IMR-90 (cell line): ENCODE measurements around the gene MRPL17. TPM values are rescaled to one million over a fixed set of nuclear protein-coding genes. Genes with fewer than 3 reads are reported as not detected.

Experiments used
- ATAC-seq: fragments of 200-7000 bp; cut with Tn5 transposase; 2 replicates; pipeline ENCODE4 v1.9.1; 2020; ENCODE audit warnings: low read depth, mild to moderate bottlenecking, moderate library complexity
- BruUV-seq: library from RNA; stranded (reverse); fragments of 400-500 nt; replicated peaks from 2 replicates; lab custom pipeline; 2021; lab: Mats Ljungman, UMichigan
- CTCF ChIA-PET: fragments of 300-600 bp; formaldehyde crosslinking; extraction: SDS; loops from one replicate; lab custom pipeline; 2021; ENCODE audit warnings: antibody characterized with exemption; lab: Yijun Ruan, JAX
- POLR2A ChIA-PET: fragments of 300-600 bp; sonication (Branson Sonifier 250); formaldehyde crosslinking; loops from one replicate; lab custom pipeline; 2022; ENCODE audit warnings: antibody characterized with exemption; ENCODE audit not compliant: unreplicated experiment; lab: Charles Lee
- DNase-seq: peaks from one replicate; pipeline ENCODE4 v3.0.0; 2013
- H2AFZ ChIP-seq: replicated peaks from 2 replicates; pipeline ENCODE3; 2013; ENCODE audit warnings: low read length, mild to moderate bottlenecking; ENCODE audit not compliant: poor library complexity
- H2AK5ac ChIP-seq: 2 replicates; pipeline ENCODE4 v1.6.1; 2013; ENCODE audit warnings: low read depth, low read length, inconsistent platforms
- H2AK9ac ChIP-seq: replicated peaks from 2 replicates; pipeline ENCODE3; 2013; ENCODE audit warnings: mild to moderate bottlenecking, low read depth, low read length, moderate library complexity; ENCODE audit not compliant: poor library complexity
- H2BK120ac ChIP-seq: 2 replicates; pipeline ENCODE4 v1.6.1; 2013; ENCODE audit warnings: low read depth, low read length, inconsistent platforms
- H2BK15ac ChIP-seq: 3 replicates; pipeline ENCODE4 v1.6.1; 2013; ENCODE audit warnings: low read depth, low read length, inconsistent platforms
- H2BK20ac ChIP-seq: 2 replicates; pipeline ENCODE4 v1.6.1; 2013; ENCODE audit warnings: low read depth, mild to moderate bottlenecking, inconsistent platforms, low read length, moderate library complexity
- H2BK5ac ChIP-seq: 2 replicates; pipeline ENCODE4 v1.6.1; 2013; ENCODE audit warnings: mild to moderate bottlenecking, low read depth, low read length, inconsistent platforms; ENCODE audit not compliant: poor library complexity, severe bottlenecking
- H3K14ac ChIP-seq: replicated peaks from 2 replicates; pipeline ENCODE4 v1.6.1; 2013; ENCODE audit warnings: low read depth, low read length, inconsistent platforms
- H3K18ac ChIP-seq: 2 replicates; pipeline ENCODE4 v1.6.1; 2013; ENCODE audit warnings: low read depth, low read length, control low read depth
- H3K23ac ChIP-seq: 2 replicates; pipeline ENCODE4 v1.6.1; 2013; ENCODE audit warnings: low read depth, low read length, inconsistent platforms
- H3K27ac ChIP-seq: 2 replicates; pipeline ENCODE4 v1.5.1; 2013; ENCODE audit warnings: mild to moderate bottlenecking, control low read depth, low read length; ENCODE audit not compliant: insufficient read depth
- H3K27me3 ChIP-seq: 2 replicates; pipeline ENCODE4 v1.6.1; 2013; ENCODE audit warnings: low read length; ENCODE audit not compliant: control insufficient read depth, insufficient read depth
- H3K36me3 ChIP-seq: 2 replicates; pipeline ENCODE4 v1.6.1; 2013; ENCODE audit warnings: low read length, mixed read lengths; ENCODE audit not compliant: control insufficient read depth, insufficient read depth
- H3K4ac ChIP-seq: 2 replicates; pipeline ENCODE4 v1.6.1; 2013; ENCODE audit warnings: low read depth, low read length, inconsistent platforms
- H3K4me1 ChIP-seq: 2 replicates; pipeline ENCODE4 v1.6.1; 2013; ENCODE audit warnings: low read length, mixed read lengths; ENCODE audit not compliant: control insufficient read depth, insufficient read depth
- H3K4me2 ChIP-seq: 2 replicates; pipeline ENCODE4 v1.6.1; 2013; ENCODE audit warnings: low read depth, mild to moderate bottlenecking, control low read depth, low read length, moderate library complexity
- H3K4me3 ChIP-seq: 2 replicates; pipeline ENCODE4 v1.5.1; 2013; ENCODE audit warnings: low read depth, mild to moderate bottlenecking, control low read depth, low read length, moderate library complexity; ENCODE audit not compliant: insufficient read depth
- H3K56ac ChIP-seq: 2 replicates; pipeline ENCODE4 v1.6.1; 2013; ENCODE audit warnings: low read length, inconsistent platforms; ENCODE audit not compliant: insufficient read depth; ENCODE audit errors: extremely low read depth
- H3K79me1 ChIP-seq, 2 experiments: 2 replicates each; pipeline ENCODE4 v1.6.1; 2013; ENCODE audit warnings: low read length in 2 of 2, inconsistent platforms in 1 of 2, low read depth in 1 of 2
- H3K9ac ChIP-seq: 2 replicates; pipeline ENCODE4 v1.6.1; 2013; ENCODE audit warnings: low read depth, low read length, control low read depth
- H3K9me1 ChIP-seq: 2 replicates; pipeline ENCODE4 v1.6.1; 2013; ENCODE audit warnings: low read length, inconsistent platforms; ENCODE audit not compliant: insufficient read depth
- H3K9me3 ChIP-seq: 2 replicates; pipeline ENCODE4 v1.6.1; 2013; ENCODE audit warnings: low read length; ENCODE audit not compliant: control insufficient read depth, insufficient read depth
- H4K20me1 ChIP-seq: 2 replicates; pipeline ENCODE4 v1.6.1; 2013; ENCODE audit warnings: low read length, inconsistent platforms; ENCODE audit not compliant: insufficient read depth
- H4K5ac ChIP-seq: 2 replicates; pipeline ENCODE4 v1.6.1; 2013; ENCODE audit warnings: mild to moderate bottlenecking, low read depth, low read length, control low read depth
- H4K8ac ChIP-seq, 2 experiments: 2 replicates each; pipeline ENCODE4 v1.6.1; 2013; ENCODE audit warnings: low read depth in 2 of 2, low read length in 2 of 2, control low read depth in 1 of 2, inconsistent platforms in 1 of 2
- H4K91ac ChIP-seq: 2 replicates; pipeline ENCODE4 v1.6.1; 2013; ENCODE audit warnings: low read depth, low read length, inconsistent platforms; ENCODE audit not compliant: insufficient read depth
- CHD1 ChIP-seq: IDR thresholded peaks from 2 replicates; pipeline ENCODE4 v1.6.1; 2012; ENCODE audit warnings: low read depth, low read length, improper control_type of control experiment
- CTCF ChIP-seq: conservative IDR thresholded peaks from 2 replicates; pipeline ENCODE4 v1.5.1; 2012; ENCODE audit warnings: mild to moderate bottlenecking, low read depth, low read length, improper control_type of control experiment
- ELK1 ChIP-seq: fragments of 150-350 bp; IDR thresholded peaks from 2 replicates; pipeline ENCODE4 v1.6.1; 2016; ENCODE audit warnings: low read depth, mild to moderate bottlenecking, low read length, moderate library complexity, borderline replicate concordance
- FOS ChIP-seq: fragments of 150-350 bp; IDR thresholded peaks from 2 replicates; pipeline ENCODE4 v1.6.1; 2016; ENCODE audit warnings: low read depth, low read length
- MAFK ChIP-seq: IDR thresholded peaks from 2 replicates; pipeline ENCODE4 v1.6.1; 2012; ENCODE audit warnings: low read depth, low read length, improper control_type of control experiment
- MAZ ChIP-seq: IDR thresholded peaks from 2 replicates; pipeline ENCODE4 v1.6.1; 2012; ENCODE audit warnings: low read depth, mild to moderate bottlenecking, low read length, improper control_type of control experiment, moderate library complexity, borderline replicate concordance
- MXI1 ChIP-seq: IDR thresholded peaks from 2 replicates; pipeline ENCODE4 v1.6.1; 2012; ENCODE audit warnings: low read depth, mild to moderate bottlenecking, low read length, moderate library complexity, borderline replicate concordance
- NFE2L2 ChIP-seq: fragments of 150-350 bp; IDR thresholded peaks from 2 replicates; pipeline ENCODE4 v1.6.1; 2016; ENCODE audit warnings: low read depth, mild to moderate bottlenecking, low read length
- POLR2A ChIP-seq: IDR thresholded peaks from 2 replicates; pipeline ENCODE4 v1.6.1; 2012; ENCODE audit warnings: mild to moderate bottlenecking, low read depth, low read length
- RAD21 ChIP-seq: IDR thresholded peaks from 2 replicates; pipeline ENCODE4 v1.6.1; 2012; ENCODE audit warnings: low read length, improper control_type of control experiment
- RCOR1 ChIP-seq: IDR thresholded peaks from 2 replicates; pipeline ENCODE4 v1.6.1; 2012; ENCODE audit warnings: mild to moderate bottlenecking, low read length, improper control_type of control experiment; ENCODE audit not compliant: insufficient replicate concordance
- RFX5 ChIP-seq: IDR thresholded peaks from 2 replicates; pipeline ENCODE4 v1.8.0; 2012; ENCODE audit warnings: low read depth, mild to moderate bottlenecking, low read length, moderate library complexity
- USF2 ChIP-seq: fragments of 150-350 bp; IDR thresholded peaks from 2 replicates; pipeline ENCODE4 v1.6.1; 2017; ENCODE audit warnings: mild to moderate bottlenecking, antibody characterized with exemption, low read length, low read depth
- dilution Hi-C: fragments of 300-500 bp; cut with HindIII; formaldehyde crosslinking; loops from one replicate; pipeline ENCODE4 v1.14.3; 2018; ENCODE audit warnings: low sequenced_read_pairs; ENCODE audit not compliant: unreplicated experiment
- in situ Hi-C: fragments of 300-500 bp; cut with MboI; formaldehyde crosslinking; loops from 3 replicates; pipeline ENCODE4 v1.14.3; 2019; ENCODE audit warnings: low sequenced_read_pairs, inconsistent platforms, mixed read lengths
- intact Hi-C: fragments of 100-400 bp; cut with micrococcal nuclease; formaldehyde crosslinking; loops from 2 replicates; pipeline ENCODE4 v1.10.0; 2022
- polyA plus RNA-seq, 3 experiments: library from polyadenylated mRNA; depleted of rRNA; stranded (reverse); fragments of >200 nt; gene quantifications; 2 replicates each; pipeline ENCODE4 v1.2.3, GENCODE V29; 2012; ENCODE audit warnings: low replicate concordance in 1 of 3
- total RNA-seq: library from RNA; depleted of rRNA; stranded (reverse); fragments of >200 nt; gene quantifications from 2 replicates; pipeline ENCODE4 v1.2.3, GENCODE V29; 2012

MRPL17 gene
- total and polyA plus RNA-seq, 2 of the 4 experiments (the other 2 are of a cell fraction), result 70.3 to 85.2 TPM

GRCh38 chr11:6650104-6650503, 33.0 kb downstream of the MRPL17 start:
- peaks cover 18% of the 10 kb centered on the region for H3K4me1 ChIP-seq
- H2AK9ac ChIP-seq, result no peak overlapping the region
- intact Hi-C loops, result no loop called here
- DNase-seq (no peak), ATAC-seq (no peak)
- H3K9ac ChIP-seq, result no peak overlapping the region
- H4K8ac ChIP-seq, result no peak overlapping the region
- H2BK15ac ChIP-seq, result no peak overlapping the region
- ChIA-PET CTCF (interaction anchor here (0.8 kb wide), 1 partner anchor 32 kb away, joined by 4 read pairs; no protein-coding TSS in a partner anchor), POLR2A (no interaction called here)
- no peak overlapping the region for H3K14ac ChIP-seq
- H4K5ac ChIP-seq, result no peak overlapping the region
- no peak overlapping the region for H2AK5ac ChIP-seq
- H3K56ac ChIP-seq, result no peak overlapping the region
- H3K4ac ChIP-seq, result no peak overlapping the region
- H2BK20ac ChIP-seq, result no peak overlapping the region
- H3K4me3 ChIP-seq, result no peak overlapping the region
- no peaks in the 10 kb centered on the region for H3K36me3 ChIP-seq
- dilution Hi-C loops, result no loop called here
- no peak overlapping the region for H2AFZ ChIP-seq
- H3K9me1 ChIP-seq, result peaks cover 38% of the 10 kb centered on the region
- no peak overlapping the region for H2BK5ac ChIP-seq
- no peaks in the 10 kb centered on the region for H3K9me3 ChIP-seq
- no peak overlapping the region for H4K91ac ChIP-seq
- H3K18ac ChIP-seq, result no peak overlapping the region
- H3K4me2 ChIP-seq, result no peak overlapping the region
- in situ Hi-C loops, result no loop called here
- H3K79me1 ChIP-seq, result peaks cover 8 to 45% of the 10 kb centered on the region in 2 experiments; a peak in 3 of 4 replicates
- H2BK120ac ChIP-seq, result no peak overlapping the region
- H3K23ac ChIP-seq, result no peak overlapping the region
- H3K27me3 ChIP-seq, result peaks cover 10% of the 10 kb centered on the region
- no peak overlapping the region for H3K27ac ChIP-seq
- no TSS peak for BruUV-seq
- H4K20me1 ChIP-seq, result peaks cover 7% of the 10 kb centered on the region; the same call in 1 of the 2 replicates
- TF ChIP-seq POLR2A (no peak), MAZ (no peak), ELK1 (no peak), CHD1 (no peak), RAD21 (no peak), RCOR1 (no peak), CTCF (no peak), MXI1 (no peak), NFE2L2 (no peak), MAFK (no peak), USF2 (no peak), RFX5 (no peak), FOS (no peak)
